ENCODE measurements around the gene TSPO2. TPM values are rescaled to one million over a fixed set of nuclear protein-coding genes. Genes with fewer than 3 reads are reported as not detected.
A peak's percentile ranks its signal among the peaks of the same experiment; 100 is the strongest.

The TSPO2 gene
- total RNA-seq, 6 experiments from 2014 or later: 0.22 to 0.86 (median 0.52) TPM

DNA sequence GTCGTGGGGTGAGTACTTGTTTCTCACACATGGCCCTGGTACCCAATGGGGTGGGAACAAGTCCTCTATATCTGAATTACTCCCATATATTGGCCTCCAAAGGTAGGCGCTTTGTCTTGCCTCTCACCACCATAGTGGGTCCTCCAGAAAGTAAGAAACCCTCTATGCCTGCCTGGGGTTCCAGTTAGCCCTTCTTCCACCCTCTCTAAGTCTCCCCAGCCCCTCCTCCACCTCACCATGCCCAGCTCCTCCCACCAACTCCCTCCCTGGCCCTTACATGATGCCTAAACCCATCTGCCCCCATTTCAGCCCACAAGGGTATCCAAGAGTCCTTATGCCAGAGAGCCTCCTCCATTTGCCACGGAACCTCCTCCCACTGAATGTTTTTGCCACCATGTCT lies 884 bp downstream of the TSPO2 start:
- 92% methylated on average over 3 of the region's 3 CpGs for WGBS (ENCODE audit: insufficient coverage, low coverage, low lambda C conversion rate, missing lambda C conversion rate)
- TF ChIP-seq POLR2A (IDR thresholded peaks at IDR 0.05): no peak
- TF ChIP-seq, protein P1, sequence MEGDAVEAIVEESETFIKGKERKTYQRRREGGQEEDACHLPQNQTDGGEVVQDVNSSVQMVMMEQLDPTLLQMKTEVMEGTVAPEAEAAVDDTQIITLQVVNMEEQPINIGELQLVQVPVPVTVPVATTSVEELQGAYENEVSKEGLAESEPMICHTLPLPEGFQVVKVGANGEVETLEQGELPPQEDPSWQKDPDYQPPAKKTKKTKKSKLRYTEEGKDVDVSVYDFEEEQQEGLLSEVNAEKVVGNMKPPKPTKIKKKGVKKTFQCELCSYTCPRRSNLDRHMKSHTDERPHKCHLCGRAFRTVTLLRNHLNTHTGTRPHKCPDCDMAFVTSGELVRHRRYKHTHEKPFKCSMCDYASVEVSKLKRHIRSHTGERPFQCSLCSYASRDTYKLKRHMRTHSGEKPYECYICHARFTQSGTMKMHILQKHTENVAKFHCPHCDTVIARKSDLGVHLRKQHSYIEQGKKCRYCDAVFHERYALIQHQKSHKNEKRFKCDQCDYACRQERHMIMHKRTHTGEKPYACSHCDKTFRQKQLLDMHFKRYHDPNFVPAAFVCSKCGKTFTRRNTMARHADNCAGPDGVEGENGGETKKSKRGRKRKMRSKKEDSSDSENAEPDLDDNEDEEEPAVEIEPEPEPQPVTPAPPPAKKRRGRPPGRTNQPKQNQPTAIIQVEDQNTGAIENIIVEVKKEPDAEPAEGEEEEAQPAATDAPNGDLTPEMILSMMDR (IDR thresholded peaks at IDR 0.05): no peak
- ATAC-seq (no peak), DNase-seq (no peak)
- intact Hi-C loops (cut with DNase I): no loop called here
- no peaks in the 10 kb centered on the region for H3K36me3 ChIP-seq
- no peaks in the 10 kb centered on the region for H3K27me3 ChIP-seq
- H3K4me1 ChIP-seq: peaks cover 0 to 57% (median 15%) of the 10 kb centered on the region in 4 donors
- H3K9me3 ChIP-seq: no peaks in the 10 kb centered on the region
- no peak overlapping the region for H3K4me3 ChIP-seq
- no peak overlapping the region for H3K27ac ChIP-seq

DNA sequence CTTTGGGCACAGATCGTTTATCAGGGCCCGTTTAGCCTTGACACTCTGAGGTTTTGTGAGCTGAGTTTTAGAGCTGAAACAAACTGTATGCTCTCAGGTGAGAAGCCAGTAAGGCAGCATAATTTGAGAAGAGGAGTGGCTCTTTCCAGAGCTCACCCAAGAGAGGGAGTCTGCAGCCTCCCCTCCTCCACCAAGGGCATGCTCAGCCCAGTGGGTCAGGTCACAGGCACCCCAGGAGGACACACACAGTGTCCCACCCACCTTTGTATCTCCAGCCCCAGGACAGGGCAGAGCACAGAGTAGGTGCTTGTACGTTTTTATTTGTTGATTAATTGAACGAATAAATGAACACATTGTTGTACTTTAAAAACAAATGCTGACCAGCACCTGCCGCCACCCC lies 3.4 kb downstream of the TSPO2 start:
- intact Hi-C loops (cut with DNase I): no loop called here
- H3K36me3 ChIP-seq: no peaks in the 10 kb centered on the region
- no peak overlapping the region for H3K4me3 ChIP-seq
- peak overlapping the region; percentile 33 to 73 (median 73) for H3K27ac ChIP-seq
- peaks cover 0 to 34% (median 11%) of the 10 kb centered on the region in 4 donors for H3K4me1 ChIP-seq
- no peaks in the 10 kb centered on the region for H3K9me3 ChIP-seq
- DNase-seq (no peak), ATAC-seq (peak; percentile 17 to 55 (median 52))
- WGBS (ENCODE audit: insufficient coverage, low coverage, low lambda C conversion rate, missing lambda C conversion rate): 28% methylated on average over 5 of the region's 5 CpGs
- TF ChIP-seq, protein P1 (IDR thresholded peaks at IDR 0.05): no peak
- no peaks in the 10 kb centered on the region for H3K27me3 ChIP-seq

- intact Hi-C loops (cut with DNase I): no loop called here
- Histone ChIP-seq H3K9me3 (no peaks in the 10 kb centered on the region), H3K4me3 (no peak overlapping the region), H3K27ac (peak overlapping the region; percentile 33 to 73 (median 73)), H3K36me3 (no peaks in the 10 kb centered on the region), H3K27me3 (no peaks in the 10 kb centered on the region), H3K4me1 (peaks cover 0 to 29% (median 9%) of the 10 kb centered on the region in 4 donors)
- WGBS (ENCODE audit: insufficient coverage, low coverage, low lambda C conversion rate, missing lambda C conversion rate): no CpG with 5 or more reads among the region's 1 CpG
- no peak for TF ChIP-seq POLR2A (IDR thresholded peaks at IDR 0.05)
- TF ChIP-seq, protein P1 (IDR thresholded peaks at IDR 0.05): no peak
- DNase-seq (peak in 1 of 3 donors; percentile 67), ATAC-seq (peak; percentile 86 to 90 (median 87))
These were observed 3.8 kb downstream of the TSPO2 start for GRCh38 chr6:41046084-41046483.

- 100% methylated on average over 2 of the region's 2 CpGs for WGBS (ENCODE audit: insufficient coverage, low coverage, low lambda C conversion rate, missing lambda C conversion rate)
- no peak for DNase-seq
- TF ChIP-seq, protein P1 (IDR thresholded peaks at IDR 0.05): no peak
- no peak for TF ChIP-seq POLR2A (IDR thresholded peaks at IDR 0.05)
- Histone ChIP-seq H3K27me3 (no peaks in the 10 kb centered on the region), H3K36me3 (no peaks in the 10 kb centered on the region), H3K4me1 (peaks cover 0 to 24% (median 9%) of the 10 kb centered on the region in 4 donors), H3K27ac (no peak overlapping the region), H3K9me3 (no peaks in the 10 kb centered on the region), H3K4me3 (no peak overlapping the region)
- intact Hi-C loops (cut with DNase I): no loop called here
- no peak for ATAC-seq
These were observed 5.0 kb downstream of the TSPO2 start for GRCh38 chr6:41047306-41047705.
